A549 (cell line): ENCODE results near the gene COLEC12. TPM values are rescaled to one million over a fixed set of nuclear protein-coding genes. Genes with fewer than 3 reads are reported as not detected.

Source experiments
- ATAC-seq, 2 experiments: fragments of 200-7000 bp in 1 of 2; fragments of >200 bp in 1 of 2; cut with Nextera tagmentation in 1 of 2; cut with Tn5 transposase in 1 of 2; 3 replicates each; pipeline versions ENCODE4 v1.8.0 to v1.9.1; 2018 to 2020; ENCODE audit warnings: mild to moderate bottlenecking in 1 of 2, moderate library complexity in 1 of 2
- CTCF ChIA-PET: fragments of 300-600 bp; sonication (Branson Sonifier 250); formaldehyde crosslinking; extraction: SDS; loops from one replicate; lab custom pipeline; 2021; ENCODE audit warnings: antibody characterized with exemption, inconsistent platforms; lab: Yijun Ruan, JAX
- POLR2A ChIA-PET: fragments of 350-600 bp; formaldehyde crosslinking; extraction: SDS; loops from one replicate; lab custom pipeline; 2021; ENCODE audit warnings: antibody characterized with exemption, inconsistent platforms; lab: Yijun Ruan, JAX
- DNase-seq, 2 experiments: peaks; one replicate each; pipeline versions ENCODE4 v3.0.0 to v3.0.0-alpha.2; 2011 to 2016; ENCODE audit warnings: low read depth in 1 of 2, low spot score in 1 of 2
- FAIRE-seq: peaks from 2 replicates; lab custom pipeline; 2011; peaks lifted over from hg19 to GRCh38; lab: Jason Lieb, UNC
- H3K27ac ChIP-seq, 2 experiments: fragments of >200 bp; sonication (Bioruptor Twin); formaldehyde crosslinking; 3 replicates each; pipeline ENCODE4 v1.5.1; 2016 to 2017
- H3K4me1 ChIP-seq: fragments of >200 bp; sonication (Bioruptor Twin); formaldehyde crosslinking; 3 replicates; pipeline ENCODE4 v1.6.1; 2016
- H3K4me2 ChIP-seq: fragments of >200 bp; sonication (Bioruptor Twin); formaldehyde crosslinking; 3 replicates; pipeline ENCODE4 v1.6.1; 2016
- H3K4me3 ChIP-seq: fragments of >200 bp; sonication (Bioruptor Twin); formaldehyde crosslinking; 3 replicates; pipeline ENCODE4 v1.5.1; 2016
- H3K9me3 ChIP-seq: fragments of >200 bp; sonication (Bioruptor Twin); formaldehyde crosslinking; 3 replicates; pipeline ENCODE4 v1.6.1; 2016
- ATOH8 ChIP-seq: fragments of 250-450 bp; sonication (Bioruptor Pico); IDR thresholded peaks from 2 replicates; pipeline ENCODE4 v1.5.0; 2020; ENCODE audit warnings: low read depth, mild to moderate bottlenecking, moderate library complexity
- CBX8 ChIP-seq: fragments of 200-600 bp; sonication (generic); IDR thresholded peaks from 2 replicates; pipeline ENCODE4 v1.6.1; 2016
- CHD2 ChIP-seq: fragments of 150-350 bp; IDR thresholded peaks from 2 replicates; pipeline ENCODE4 v1.6.1; 2014; ENCODE audit warnings: low read length; ENCODE audit not compliant: partially characterized antibody
- CHD4 ChIP-seq: fragments of 200-600 bp; sonication (generic); IDR thresholded peaks from 2 replicates; pipeline ENCODE4 v1.6.1; 2016; ENCODE audit warnings: antibody characterized with exemption, mild to moderate bottlenecking, borderline replicate concordance
- E2F6 ChIP-seq: IDR thresholded peaks from 2 replicates; pipeline ENCODE4 v1.6.1; 2012; ENCODE audit warnings: low read depth, borderline replicate concordance
- EHF ChIP-seq: fragments of 250-450 bp; sonication (Bioruptor Pico); IDR thresholded peaks from 2 replicates; pipeline ENCODE4 v1.5.0; 2020; ENCODE audit warnings: mild to moderate bottlenecking
- EP300 ChIP-seq, 2 experiments: fragments of >200 bp; sonication (Bioruptor Twin); formaldehyde crosslinking; IDR thresholded peaks; 2 replicates in 1 of 2; 3 replicates in 1 of 2; pipeline ENCODE4 v1.6.1; 2016 to 2017
- GATA3 ChIP-seq: IDR thresholded peaks from 2 replicates; pipeline ENCODE4 v1.6.1; 2012; ENCODE audit warnings: borderline replicate concordance
- HEYL ChIP-seq: fragments of 250-450 bp; sonication (Bioruptor Pico); IDR thresholded peaks from 2 replicates; pipeline ENCODE4 v1.8.0; 2021; ENCODE audit warnings: mild to moderate bottlenecking, moderate library complexity
- HOXA7 ChIP-seq: fragments of 250-450 bp; sonication (Bioruptor Pico); IDR thresholded peaks from 2 replicates; pipeline ENCODE4 v1.5.0; 2020; ENCODE audit warnings: mild to moderate bottlenecking, moderate library complexity
- HOXB5 ChIP-seq: fragments of 250-450 bp; sonication (Bioruptor Pico); IDR thresholded peaks from 2 replicates; pipeline ENCODE4 v1.5.0; 2020; ENCODE audit warnings: mild to moderate bottlenecking, moderate library complexity
- JUNB ChIP-seq: fragments of >200 bp; sonication (Bioruptor Twin); formaldehyde crosslinking; IDR thresholded peaks from 2 replicates; pipeline ENCODE4 v1.6.1; 2016
- KDM1A ChIP-seq: fragments of 200-600 bp; sonication (generic); IDR thresholded peaks from 2 replicates; pipeline ENCODE4 v1.6.1; 2016; ENCODE audit warnings: low read depth, mild to moderate bottlenecking
- KDM5A ChIP-seq: fragments of 200-600 bp; sonication (generic); IDR thresholded peaks from 2 replicates; pipeline ENCODE4 v1.6.1; 2016; ENCODE audit warnings: antibody characterized with exemption, mild to moderate bottlenecking
- NPAS2 ChIP-seq: fragments of 250-450 bp; sonication (Bioruptor Pico); IDR thresholded peaks from 2 replicates; pipeline ENCODE4 v1.8.0; 2022; ENCODE audit warnings: mild to moderate bottlenecking, moderate library complexity, borderline replicate concordance
- PBX3 ChIP-seq: IDR thresholded peaks from 2 replicates; pipeline ENCODE4 v1.6.1; 2012
- RCOR1 ChIP-seq: fragments of 150-350 bp; IDR thresholded peaks from 2 replicates; pipeline ENCODE4 v1.6.1; 2014; ENCODE audit warnings: antibody characterized with exemption, low read length, low read depth
- RNF2 ChIP-seq: fragments of 200-600 bp; sonication (generic); IDR thresholded peaks from 2 replicates; pipeline ENCODE4 v1.6.1; 2016; ENCODE audit warnings: low read depth, mild to moderate bottlenecking, antibody characterized with exemption, moderate library complexity, borderline replicate concordance
- SMC3 ChIP-seq: fragments of >200 bp; sonication (Bioruptor Twin); formaldehyde crosslinking; IDR thresholded peaks from 3 replicates; pipeline ENCODE4 v1.6.1; 2018; ENCODE audit warnings: inconsistent platforms
- SREBF2 ChIP-seq: fragments of 450-650 bp; IDR thresholded peaks from 2 replicates; pipeline ENCODE4 v1.6.1; 2014; ENCODE audit warnings: mild to moderate bottlenecking, moderate library complexity
- TFCP2L1 ChIP-seq: fragments of 250-450 bp; sonication (Bioruptor Pico); IDR thresholded peaks from 2 replicates; pipeline ENCODE4 v1.5.0; 2021; ENCODE audit warnings: mild to moderate bottlenecking
- USF2 ChIP-seq: fragments of 450-650 bp; IDR thresholded peaks from 2 replicates; pipeline ENCODE4 v1.6.1; 2014; ENCODE audit warnings: antibody characterized with exemption
- ZFP36 ChIP-seq: fragments of 450-650 bp; IDR thresholded peaks from 2 replicates; pipeline ENCODE4 v1.6.1; 2014; ENCODE audit warnings: borderline replicate concordance; ENCODE audit not compliant: partially characterized antibody
- WGBS: methylation state at CpG from one replicate; pipeline ENCODE4 v1.1.6; 2017; ENCODE audit errors: missing lambda C conversion rate; 5-methylcytosine and 5-hydroxymethylcytosine counted together
- polyA plus RNA-seq, 4 experiments: library from polyadenylated mRNA; depleted of rRNA in 3 of 4; stranded (reverse); fragments of >200 nt; fragmentation: RNase III in 1 of 4; extraction: RNeasy Plus Mini Kit Qiagen cat#74134 plus additional on column Dnase treatment in 1 of 4; gene quantifications; 2 replicates in 3 of 4; 3 replicates in 1 of 4; pipeline ENCODE4 v1.2.3, GENCODE V29; 2011 to 2017

Gene COLEC12
- polyA plus RNA-seq, 2 of the 4 experiments (the other 2 are of a cell fraction) = 0.01 TPM; not detected in 1

- ATAC-seq (no peak), FAIRE-seq (no peak), DNase-seq (no peak)
- Histone ChIP-seq H3K4me2 (no peak overlapping the region), H3K4me1 (no peaks in the 10 kb centered on the region), H3K4me3 (no peak overlapping the region), H3K27ac (no peak overlapping the region), H3K9me3 (no peaks in the 10 kb centered on the region)
- ChIA-PET CTCF (interaction anchor here (1.7 kb wide), 1 partner anchor 322 kb away, joined by 4 read pairs; no protein-coding TSS in a partner anchor), POLR2A (no interaction called here)
- WGBS = 31% methylated on average over 7 of the region's 7 CpGs
- no peak for TF ChIP-seq GATA3
- TF ChIP-seq HOXA7 (CRISPR knock-in tag) = no peak
Measured at GRCh38 chr18:302097-302496, 198.4 kb downstream of the COLEC12 start.

GRCh38 chr18:297936-298335 lies 202.6 kb downstream of the COLEC12 start:
- DNase-seq = no peak
- H3K27ac ChIP-seq = no peak overlapping the region

GRCh38 chr18:295756-296490 lies 204.6 kb downstream of the COLEC12 start:
- ChIA-PET CTCF (interaction anchor here (1.0 to 1.4 kb wide), 3 partner anchors 11 to 328 kb away, joined by 3 to 5 read pairs (median 3); no protein-coding TSS in a partner anchor), POLR2A (no interaction called here)
- no peak overlapping the region for H3K4me2 ChIP-seq
- no peak for DNase-seq
- H3K9me3 ChIP-seq = no peaks in the 10 kb centered on the region
- WGBS = 26% methylated on average over 3 of the region's 3 CpGs
- no peak overlapping the region for H3K27ac ChIP-seq
- H3K4me1 ChIP-seq = no peaks in the 10 kb centered on the region
- no peak for FAIRE-seq
- no peak for ATAC-seq
- H3K4me3 ChIP-seq = no peak overlapping the region
- TF ChIP-seq SREBF2 = no peak
- TF ChIP-seq JUNB = no peak
- no peak for TF ChIP-seq RCOR1
- no peak for TF ChIP-seq PBX3
- TF ChIP-seq TFCP2L1 (CRISPR knock-in tag) = no peak
- no peak for TF ChIP-seq NPAS2 (CRISPR knock-in tag)
- TF ChIP-seq EHF (CRISPR knock-in tag) = no peak
- TF ChIP-seq EP300 (IDR thresholded peaks at IDR 0.05) = no peak
- TF ChIP-seq KDM5A = no peak
- TF ChIP-seq ATOH8 = no peak

More at GRCh38 chr18:297936-298335, 202.6 kb downstream of the COLEC12 start:
- ATAC-seq (no peak), FAIRE-seq (no peak)
- ChIA-PET POLR2A (no interaction called here), CTCF (interaction anchor here (1.4 kb wide), 1 partner anchor 11 kb away, joined by 4 read pairs; no protein-coding TSS in a partner anchor)
- 47% methylated on average over 2 of the region's 2 CpGs for WGBS
- Histone ChIP-seq H3K4me3 (no peak overlapping the region), H3K4me1 (no peaks in the 10 kb centered on the region), H3K9me3 (no peaks in the 10 kb centered on the region), H3K4me2 (no peak overlapping the region)
- TF ChIP-seq CHD2 (no peak), CBX8 (no peak), E2F6 (no peak), SMC3 (no peak), RCOR1 (no peak), RNF2 (no peak), ATOH8 (no peak), KDM1A (no peak), ZFP36 (no peak), HOXB5 (CRISPR knock-in tag) (no peak), USF2 (no peak), CHD4 (no peak), HEYL (CRISPR knock-in tag) (no peak), NPAS2 (CRISPR knock-in tag) (no peak), TFCP2L1 (CRISPR knock-in tag) (no peak)
